Neural progenitor cell (in vitro differentiated cells): ENCODE results near the gene LRP6. TPM values are rescaled to one million over a fixed set of nuclear protein-coding genes. Genes with fewer than 3 reads are reported as not detected.

Source experiments
- DNase-seq: peaks from one replicate; pipeline ENCODE4 v3.0.0-alpha.2; 2016; ENCODE audit warnings: low spot score
- H2AFZ ChIP-seq: fragments of 200-600 bp; sonication (generic); replicated peaks from 2 replicates; pipeline ENCODE4 v1.6.1; 2016; ENCODE audit warnings: antibody characterized with exemption
- H3F3A ChIP-seq: fragments of 200-600 bp; sonication (generic); 2 replicates; pipeline ENCODE4 v1.6.1; 2016; ENCODE audit warnings: antibody characterized with exemption, low read depth
- H3K27ac ChIP-seq: fragments of 200-600 bp; sonication (generic); 2 replicates; pipeline ENCODE4 v1.5.1; 2016; ENCODE audit warnings: mild to moderate bottlenecking
- H3K27me3 ChIP-seq: fragments of 200-600 bp; sonication (generic); 2 replicates; pipeline ENCODE4 v1.6.1; 2016; ENCODE audit warnings: mild to moderate bottlenecking, moderate library complexity
- H3K36me3 ChIP-seq: fragments of 200-600 bp; sonication (generic); 2 replicates; pipeline ENCODE4 v1.5.1; 2016
- H3K4me1 ChIP-seq: fragments of 200-600 bp; sonication (generic); 2 replicates; pipeline ENCODE4 v1.6.1; 2016; ENCODE audit warnings: mixed run types
- H3K4me2 ChIP-seq: fragments of 200-600 bp; sonication (generic); 2 replicates; pipeline ENCODE4 v1.6.1; 2016
- H3K4me3 ChIP-seq: fragments of 200-600 bp; sonication (generic); 2 replicates; pipeline ENCODE4 v1.5.1; 2016
- H3K79me2 ChIP-seq: fragments of 200-600 bp; sonication (generic); 2 replicates; pipeline ENCODE4 v1.6.1; 2016; ENCODE audit warnings: low read depth
- H3K9ac ChIP-seq: fragments of 200-600 bp; sonication (generic); 2 replicates; pipeline ENCODE4 v1.6.1; 2016
- H3K9me3 ChIP-seq: fragments of 200-600 bp; sonication (generic); 2 replicates; pipeline ENCODE4 v1.5.1; 2016; ENCODE audit warnings: low read depth
- H4K20me1 ChIP-seq: fragments of 200-600 bp; sonication (generic); 2 replicates; pipeline ENCODE4 v1.6.1; 2016; ENCODE audit warnings: low read depth
- H3K27ac Mint-ChIP-seq: 3 replicates; pipeline ENCODE4 v1.8.0; 2021; ENCODE audit warnings: mixed read lengths
- H3K27me3 Mint-ChIP-seq: 2 replicates; pipeline ENCODE4 v1.8.0; 2022; ENCODE audit warnings: low read depth, mild to moderate bottlenecking, inconsistent platforms, moderate library complexity, mixed read lengths; ENCODE audit not compliant: insufficient read depth
- H3K36me3 Mint-ChIP-seq: 3 replicates; pipeline ENCODE4 v1.8.0; 2021; ENCODE audit warnings: mixed read lengths
- H3K4me1 Mint-ChIP-seq: 3 replicates; pipeline ENCODE4 v1.8.0; 2021; ENCODE audit warnings: mixed read lengths
- H3K4me3 Mint-ChIP-seq: 3 replicates; pipeline ENCODE4 v1.8.0; 2021; ENCODE audit warnings: mild to moderate bottlenecking, moderate library complexity, mixed read lengths
- H3K9me3 Mint-ChIP-seq: 3 replicates; pipeline ENCODE4 v1.8.0; 2020; ENCODE audit warnings: mixed read lengths
- EZH2 ChIP-seq: fragments of 200-600 bp; sonication (generic); IDR thresholded peaks from 2 replicates; pipeline ENCODE4 v1.6.1; 2017; ENCODE audit warnings: antibody characterized with exemption, mild to moderate bottlenecking, moderate library complexity
- EZH2phosphoT487 ChIP-seq: fragments of 200-600 bp; sonication (generic); IDR thresholded peaks from 2 replicates; pipeline ENCODE4 v1.6.1; 2017; ENCODE audit warnings: antibody characterized with exemption
- total RNA-seq: library from RNA; depleted of rRNA; stranded (reverse); fragments of >200 nt; gene quantifications from 2 replicates; pipeline ENCODE4 v1.2.3, GENCODE V29; 2015; ENCODE audit warnings: low replicate concordance
- TF ChIP-seq, protein P1 (sequence below): fragments of 200-600 bp; sonication (generic); IDR thresholded peaks from 2 replicates; pipeline ENCODE4 v1.5.1; 2017; ENCODE audit warnings: antibody characterized with exemption, mild to moderate bottlenecking

LRP6 gene
- total RNA-seq, 1 donor from 2014 or later = 68.0 TPM

DNA sequence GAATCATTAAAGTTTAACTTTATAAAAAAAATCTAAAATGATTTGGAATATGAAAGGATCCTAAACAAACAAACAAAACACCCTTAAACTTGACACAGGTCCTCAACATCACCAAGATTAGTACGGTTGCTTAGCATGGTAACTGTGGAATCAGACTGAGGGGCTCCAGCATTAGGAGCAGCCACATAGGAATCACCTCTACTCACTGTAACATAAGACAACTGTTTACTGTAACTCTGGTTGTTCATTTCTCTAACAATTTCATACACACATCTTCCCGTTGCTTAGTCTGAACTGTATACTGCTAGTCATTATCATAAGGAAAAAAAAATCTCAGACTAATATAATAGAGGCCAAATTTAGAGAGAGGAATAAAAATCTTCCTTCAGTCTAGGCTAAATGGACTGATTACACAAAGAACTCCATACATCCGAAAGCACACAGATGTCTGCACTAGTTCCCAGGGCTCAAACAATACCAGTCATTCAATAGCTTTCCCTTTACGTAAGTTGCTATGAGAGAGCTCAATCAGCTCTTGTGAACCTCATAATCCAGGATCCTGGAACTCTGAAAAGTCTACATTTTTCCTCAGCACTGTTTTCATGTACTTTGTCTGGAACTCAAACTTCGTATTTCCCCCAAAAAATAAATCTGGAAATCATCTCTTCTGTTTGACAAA, 26.0 kb downstream of the LRP6 start:
- Histone ChIP-seq H3K9ac (peak overlapping the region; percentile 12), H4K20me1 (peaks cover 33% of the 10 kb centered on the region)
- H3K9me3 Mint-ChIP-seq = peaks cover 44% of the 10 kb centered on the region

DNA sequence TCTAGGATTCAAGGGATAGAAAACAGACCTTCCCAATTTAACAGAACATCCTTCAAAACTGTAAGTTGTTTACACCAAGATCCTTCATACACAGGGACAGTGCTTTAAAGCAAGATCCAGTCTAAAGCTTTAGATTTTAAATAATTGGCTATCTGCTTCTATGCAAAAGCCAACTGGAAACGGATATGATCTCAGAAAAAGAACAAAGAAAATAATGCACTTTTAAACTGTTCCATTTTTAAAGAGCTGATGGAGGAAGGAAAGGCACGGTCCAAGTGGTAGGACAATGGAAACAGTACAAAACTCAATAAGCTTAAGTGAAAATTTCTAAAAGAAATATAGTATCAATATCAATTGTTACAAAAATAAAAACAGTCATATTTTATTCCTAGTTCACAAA, 27.7 kb downstream of the LRP6 start:
- TF ChIP-seq EZH2 = no peak
- TF ChIP-seq, protein P1, sequence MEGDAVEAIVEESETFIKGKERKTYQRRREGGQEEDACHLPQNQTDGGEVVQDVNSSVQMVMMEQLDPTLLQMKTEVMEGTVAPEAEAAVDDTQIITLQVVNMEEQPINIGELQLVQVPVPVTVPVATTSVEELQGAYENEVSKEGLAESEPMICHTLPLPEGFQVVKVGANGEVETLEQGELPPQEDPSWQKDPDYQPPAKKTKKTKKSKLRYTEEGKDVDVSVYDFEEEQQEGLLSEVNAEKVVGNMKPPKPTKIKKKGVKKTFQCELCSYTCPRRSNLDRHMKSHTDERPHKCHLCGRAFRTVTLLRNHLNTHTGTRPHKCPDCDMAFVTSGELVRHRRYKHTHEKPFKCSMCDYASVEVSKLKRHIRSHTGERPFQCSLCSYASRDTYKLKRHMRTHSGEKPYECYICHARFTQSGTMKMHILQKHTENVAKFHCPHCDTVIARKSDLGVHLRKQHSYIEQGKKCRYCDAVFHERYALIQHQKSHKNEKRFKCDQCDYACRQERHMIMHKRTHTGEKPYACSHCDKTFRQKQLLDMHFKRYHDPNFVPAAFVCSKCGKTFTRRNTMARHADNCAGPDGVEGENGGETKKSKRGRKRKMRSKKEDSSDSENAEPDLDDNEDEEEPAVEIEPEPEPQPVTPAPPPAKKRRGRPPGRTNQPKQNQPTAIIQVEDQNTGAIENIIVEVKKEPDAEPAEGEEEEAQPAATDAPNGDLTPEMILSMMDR = no peak
- TF ChIP-seq EZH2phosphoT487 = no peak
- H4K20me1 ChIP-seq = peaks cover 33% of the 10 kb centered on the region
- peaks cover 61% of the 10 kb centered on the region for H3K4me1 ChIP-seq
- H3F3A ChIP-seq = peaks cover 58% of the 10 kb centered on the region
- no peak for DNase-seq
- H3K27me3 ChIP-seq = no peaks in the 10 kb centered on the region
- Mint-ChIP-seq H3K36me3 (peaks cover 52% of the 10 kb centered on the region), H3K4me1 (peaks cover 22% of the 10 kb centered on the region), H3K27ac (no peak overlapping the region), H3K4me3 (no peak overlapping the region), H3K9me3 (peaks cover 52% of the 10 kb centered on the region), H3K27me3 (peaks cover 2% of the 10 kb centered on the region)
- H3K36me3 ChIP-seq = peaks cover 7% of the 10 kb centered on the region
- H3K4me2 ChIP-seq = no peak overlapping the region
- H3K27ac ChIP-seq = peak overlapping the region; percentile 80
- H3K9me3 ChIP-seq = no peaks in the 10 kb centered on the region
- no peak overlapping the region for H2AFZ ChIP-seq
- peaks cover 100% of the 10 kb centered on the region for H3K79me2 ChIP-seq
- no peak overlapping the region for H3K4me3 ChIP-seq
- H3K9ac ChIP-seq = no peak overlapping the region

More for the DNA sequence above, 26.0 kb downstream of the LRP6 start:
- peaks cover 22% of the 10 kb centered on the region for H3K4me1 Mint-ChIP-seq
- H3K27ac Mint-ChIP-seq = peak overlapping the region; percentile 98
- no peaks in the 10 kb centered on the region for H3K9me3 ChIP-seq
- H2AFZ ChIP-seq = no peak overlapping the region
- peaks cover 61% of the 10 kb centered on the region for H3K4me1 ChIP-seq
- H3K36me3 Mint-ChIP-seq = peaks cover 49% of the 10 kb centered on the region
- H3F3A ChIP-seq = peaks cover 58% of the 10 kb centered on the region
- peak overlapping the region; percentile 97 for H3K27ac ChIP-seq
- no peaks in the 10 kb centered on the region for H3K27me3 ChIP-seq
- peaks cover 7% of the 10 kb centered on the region for H3K36me3 ChIP-seq
- H3K4me3 ChIP-seq = peak overlapping the region; percentile 32
- H3K4me2 ChIP-seq = peak overlapping the region; percentile 76
- DNase-seq = peak; percentile 78
- peaks cover 100% of the 10 kb centered on the region for H3K79me2 ChIP-seq
- peak overlapping the region; percentile 71 for H3K4me3 Mint-ChIP-seq
- no peaks in the 10 kb centered on the region for H3K27me3 Mint-ChIP-seq
- TF ChIP-seq EZH2phosphoT487 = no peak
- TF ChIP-seq, protein P1 = no peak
- no peak for TF ChIP-seq EZH2

DNA sequence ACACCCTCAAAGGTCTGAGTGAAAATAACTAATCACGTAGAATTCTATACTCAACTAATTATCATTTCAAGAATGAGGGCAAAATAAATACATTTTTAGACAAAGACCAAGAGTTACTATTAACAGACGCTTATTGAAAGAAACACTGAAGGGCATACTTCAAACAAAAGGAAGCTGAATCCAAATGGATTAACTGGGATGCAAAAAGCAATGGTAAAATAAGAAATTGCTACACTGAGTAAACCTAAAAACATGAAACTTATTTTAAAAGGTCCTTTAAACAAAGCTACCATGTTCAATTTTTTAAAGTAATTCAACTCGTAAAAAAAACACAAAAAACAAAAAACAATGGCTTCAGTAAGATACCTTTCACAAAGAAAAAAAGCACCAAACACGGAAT, 28.2 kb downstream of the LRP6 start:
- no peaks in the 10 kb centered on the region for H3K9me3 ChIP-seq
- H3K36me3 Mint-ChIP-seq = peaks cover 53% of the 10 kb centered on the region
- no peak overlapping the region for H3K4me3 ChIP-seq
- DNase-seq = no peak
- peaks cover 52% of the 10 kb centered on the region for H3K9me3 Mint-ChIP-seq
- peaks cover 22% of the 10 kb centered on the region for H3K4me1 Mint-ChIP-seq
- peaks cover 7% of the 10 kb centered on the region for H3K36me3 ChIP-seq
- no peak overlapping the region for H3K27ac Mint-ChIP-seq
- peaks cover 100% of the 10 kb centered on the region for H3K79me2 ChIP-seq
- H4K20me1 ChIP-seq = peaks cover 28% of the 10 kb centered on the region
- TF ChIP-seq EZH2phosphoT487 = no peak
- no peak for TF ChIP-seq EZH2
- TF ChIP-seq, protein P1 = no peak
- peaks cover 58% of the 10 kb centered on the region for H3F3A ChIP-seq
- H2AFZ ChIP-seq = no peak overlapping the region
- H3K4me3 Mint-ChIP-seq = no peak overlapping the region
- H3K4me1 ChIP-seq = peaks cover 61% of the 10 kb centered on the region
- H3K4me2 ChIP-seq = no peak overlapping the region
- peaks cover 2% of the 10 kb centered on the region for H3K27me3 Mint-ChIP-seq
- H3K27ac ChIP-seq = peak overlapping the region; percentile 80
- H3K27me3 ChIP-seq = no peaks in the 10 kb centered on the region
- H3K9ac ChIP-seq = no peak overlapping the region
